HG03139 (cell line): ENCODE results near the gene QSOX1.
A peak's percentile ranks its signal among the peaks of the same experiment; 100 is the strongest.
"Not testable (repeated sequence)": the region's sequence is repeated elsewhere in the genome, so short reads cannot be mapped to it uniquely, and the experiment has no call there.

ENCODE experiments used
- ATAC-seq: cut with Tn5 transposase; IDR thresholded peaks from one replicate; pipeline ENCODE4 v1.9.1; 2021; ENCODE audit not compliant: unreplicated experiment

Gene QSOX1, protein sequence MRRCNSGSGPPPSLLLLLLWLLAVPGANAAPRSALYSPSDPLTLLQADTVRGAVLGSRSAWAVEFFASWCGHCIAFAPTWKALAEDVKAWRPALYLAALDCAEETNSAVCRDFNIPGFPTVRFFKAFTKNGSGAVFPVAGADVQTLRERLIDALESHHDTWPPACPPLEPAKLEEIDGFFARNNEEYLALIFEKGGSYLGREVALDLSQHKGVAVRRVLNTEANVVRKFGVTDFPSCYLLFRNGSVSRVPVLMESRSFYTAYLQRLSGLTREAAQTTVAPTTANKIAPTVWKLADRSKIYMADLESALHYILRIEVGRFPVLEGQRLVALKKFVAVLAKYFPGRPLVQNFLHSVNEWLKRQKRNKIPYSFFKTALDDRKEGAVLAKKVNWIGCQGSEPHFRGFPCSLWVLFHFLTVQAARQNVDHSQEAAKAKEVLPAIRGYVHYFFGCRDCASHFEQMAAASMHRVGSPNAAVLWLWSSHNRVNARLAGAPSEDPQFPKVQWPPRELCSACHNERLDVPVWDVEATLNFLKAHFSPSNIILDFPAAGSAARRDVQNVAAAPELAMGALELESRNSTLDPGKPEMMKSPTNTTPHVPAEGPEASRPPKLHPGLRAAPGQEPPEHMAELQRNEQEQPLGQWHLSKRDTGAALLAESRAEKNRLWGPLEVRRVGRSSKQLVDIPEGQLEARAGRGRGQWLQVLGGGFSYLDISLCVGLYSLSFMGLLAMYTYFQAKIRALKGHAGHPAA

GRCh38 chr1:180154325-180155181, at the start of gene QSOX1:
TSS of gene QSOX1 (plus strand) at chr1:180154869. CDS start at chr1:180154908, 39 bp downstream.
- ATAC-seq: peak; percentile 93

- no peak for ATAC-seq
Measured at GRCh38 chr1:180112091-180112490, 42.6 kb upstream of the QSOX1 start.

- ATAC-seq: no peak
Measured at GRCh38 chr1:180112984-180113647, 41.6 kb upstream of the QSOX1 start.

- no peak for ATAC-seq
Measured at GRCh38 chr1:180114396-180114945, 40.2 kb upstream of the QSOX1 start.

DNA sequence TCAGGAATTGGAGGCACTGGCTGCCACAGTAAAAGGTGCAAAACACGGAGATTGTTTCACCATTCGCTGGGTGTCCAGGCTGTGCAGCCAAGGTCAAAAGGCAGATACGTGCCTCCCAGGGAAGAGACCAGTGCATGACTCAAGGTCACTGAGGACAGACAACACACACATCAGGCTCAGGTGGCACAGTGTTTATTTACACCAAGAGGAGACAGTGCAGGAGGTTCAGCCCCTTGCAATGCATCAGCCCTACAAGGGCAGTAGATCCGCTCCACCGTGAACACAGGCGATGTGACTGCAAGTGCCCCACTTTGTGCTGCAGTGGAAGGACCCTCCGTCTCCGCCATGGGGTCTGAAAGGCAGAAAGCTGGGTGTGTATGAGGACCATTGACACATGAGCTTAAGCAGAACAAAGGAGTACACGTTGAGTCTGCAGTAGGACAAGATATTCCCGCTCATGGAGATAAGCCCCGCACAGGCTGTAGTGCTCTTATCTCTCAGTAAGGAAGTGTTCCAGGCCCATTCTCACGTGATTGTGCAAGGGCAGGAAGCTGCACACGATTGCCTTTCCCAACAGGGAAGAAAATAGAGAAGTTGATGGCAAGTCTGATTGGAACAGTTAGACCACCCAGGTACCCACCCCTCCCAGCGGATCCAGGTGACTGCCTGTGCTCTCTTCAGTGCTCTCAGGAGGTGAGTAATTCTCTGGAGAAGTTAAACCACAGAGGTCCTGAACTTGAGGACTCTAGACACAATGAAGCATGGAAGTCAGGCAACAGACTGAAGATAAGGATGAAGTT, 37.5 kb upstream of the QSOX1 start:
- no peak for ATAC-seq

DNA sequence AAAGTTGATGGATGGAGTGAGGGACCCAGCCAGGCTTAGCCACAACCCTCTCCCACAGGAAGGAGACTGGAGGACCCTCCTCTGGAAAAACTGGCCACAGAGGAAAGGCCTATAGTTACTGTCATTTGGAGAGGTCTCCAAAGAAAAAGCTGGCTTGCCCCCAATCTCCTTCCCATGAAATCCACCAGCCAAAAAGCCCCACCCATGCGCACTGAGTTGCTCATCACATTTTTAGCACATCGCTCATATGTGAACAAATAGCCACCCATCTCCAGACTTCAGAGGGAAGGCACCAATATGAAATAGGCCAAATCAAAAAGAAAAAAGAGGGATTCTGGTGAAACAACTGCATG, 36.9 kb upstream of the QSOX1 start:
- ATAC-seq: no peak

GRCh38 chr1:180119837-180120236, 34.8 kb upstream of the QSOX1 start:
- ATAC-seq: no peak

DNA sequence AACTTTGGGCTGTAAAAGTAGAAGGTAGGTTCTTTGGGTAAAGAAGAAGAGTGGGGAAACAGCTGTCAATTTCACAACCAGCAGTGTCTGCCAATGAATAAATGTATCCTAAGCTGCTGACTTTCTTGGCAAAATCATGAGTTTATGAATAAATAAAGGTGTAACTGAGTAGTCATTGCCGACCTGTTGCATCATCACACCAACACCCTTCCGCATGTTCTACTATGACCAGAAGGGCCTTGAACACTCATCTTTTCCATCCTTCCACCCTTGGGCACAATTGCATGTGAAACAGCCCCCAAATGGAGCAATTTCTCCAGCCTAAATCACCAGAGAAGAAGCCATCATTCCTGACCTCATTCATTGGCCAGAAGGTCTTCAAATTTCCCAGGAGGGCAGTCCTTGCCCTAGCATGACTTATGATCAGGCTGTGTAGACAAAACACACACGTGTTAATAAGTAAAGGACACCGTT, 31.2 kb upstream of the QSOX1 start:
- no peak for ATAC-seq

- no peak for ATAC-seq
Measured at GRCh38 chr1:180130651-180131050, 24.0 kb upstream of the QSOX1 start.

DNA sequence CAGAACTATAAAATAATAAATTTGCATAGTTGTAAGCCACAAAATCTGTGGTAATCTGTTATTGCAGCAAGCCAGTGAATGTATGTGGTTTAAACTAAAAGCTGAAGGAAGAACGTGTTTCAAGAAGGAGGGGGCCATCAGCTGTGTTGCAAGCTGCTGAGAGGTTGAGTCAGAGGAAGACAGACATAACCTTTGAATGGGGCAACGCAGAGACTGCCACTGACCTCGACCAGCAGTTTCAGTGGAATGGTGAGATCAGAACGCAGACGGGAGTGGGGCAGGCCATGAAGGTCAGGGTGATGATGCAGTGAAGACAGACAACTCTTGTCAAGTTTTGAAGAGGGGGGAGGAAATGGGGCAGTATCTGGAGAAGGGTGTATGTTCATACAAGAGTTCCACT, 23.2 kb upstream of the QSOX1 start:
- ATAC-seq: no peak

DNA sequence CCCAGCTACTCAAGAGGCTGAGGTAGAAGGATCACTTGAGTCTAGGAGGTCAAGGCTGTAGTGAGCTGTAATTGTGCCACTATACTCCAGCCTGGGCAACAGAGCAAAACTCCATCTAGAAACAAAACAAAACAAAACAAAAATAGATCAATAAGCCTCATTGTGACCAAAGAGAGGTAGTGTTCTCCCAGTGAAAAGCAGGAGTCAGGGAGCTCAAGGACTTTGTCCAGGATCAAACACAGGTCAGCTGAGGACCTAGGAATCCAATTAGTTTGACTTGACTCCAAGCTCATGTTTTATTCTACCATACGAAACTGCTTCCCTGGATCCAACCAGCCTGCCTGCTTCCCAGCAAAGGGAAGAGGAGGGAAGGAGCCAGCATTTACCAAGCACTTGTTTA, 21.5 kb upstream of the QSOX1 start:
- no peak for ATAC-seq

- ATAC-seq: not testable (repeated sequence)
Measured at GRCh38 chr1:180133688-180134087, 21.0 kb upstream of the QSOX1 start.

DNA sequence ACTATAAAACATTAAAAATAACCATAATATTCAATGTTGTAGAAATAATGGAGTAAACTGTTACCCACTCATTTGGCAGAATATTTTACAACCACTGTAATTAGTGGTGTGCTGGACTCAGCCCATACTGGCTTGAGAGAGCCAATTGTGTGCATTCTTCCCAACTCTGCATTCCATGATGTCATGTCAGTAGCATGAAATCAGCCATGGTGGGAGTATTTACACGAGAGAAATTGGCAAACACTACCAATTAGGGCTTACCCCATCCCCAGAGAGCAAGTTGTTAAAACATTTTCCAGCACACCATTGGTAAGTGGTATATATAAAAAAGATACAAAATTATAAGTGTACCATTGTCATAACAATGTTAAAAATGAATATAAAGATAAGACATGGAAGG, 19.1 kb upstream of the QSOX1 start:
- ATAC-seq: no peak

DNA sequence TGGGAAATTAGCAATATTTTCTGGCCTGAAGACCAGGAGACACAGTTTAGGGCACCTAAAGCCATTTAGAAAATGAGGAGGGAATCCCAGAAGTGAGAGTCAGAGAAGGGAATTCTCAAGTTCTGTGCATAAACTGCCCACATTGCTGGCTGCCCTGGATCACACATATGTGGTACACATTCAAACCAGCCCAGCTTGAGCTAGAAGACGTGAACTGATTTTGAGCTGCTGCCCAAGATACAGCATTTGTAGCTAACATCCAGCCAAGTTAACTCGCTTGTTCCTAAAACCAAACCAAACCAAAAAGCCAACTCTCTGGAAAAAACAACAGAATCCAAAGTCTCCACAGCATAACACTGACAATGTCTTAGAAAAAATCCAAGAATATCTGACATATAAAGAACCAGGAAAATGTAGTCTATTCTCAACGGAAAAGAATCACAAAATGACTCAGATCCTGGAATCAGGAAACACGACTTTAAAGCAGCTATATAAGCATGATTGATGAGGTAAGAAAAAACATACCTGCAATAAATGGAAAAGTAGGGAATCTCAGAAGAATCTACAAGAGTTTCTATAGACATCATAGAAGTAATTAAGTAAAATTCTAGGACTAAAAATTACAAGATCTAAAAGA, 18.2 kb upstream of the QSOX1 start:
- ATAC-seq: no peak

DNA sequence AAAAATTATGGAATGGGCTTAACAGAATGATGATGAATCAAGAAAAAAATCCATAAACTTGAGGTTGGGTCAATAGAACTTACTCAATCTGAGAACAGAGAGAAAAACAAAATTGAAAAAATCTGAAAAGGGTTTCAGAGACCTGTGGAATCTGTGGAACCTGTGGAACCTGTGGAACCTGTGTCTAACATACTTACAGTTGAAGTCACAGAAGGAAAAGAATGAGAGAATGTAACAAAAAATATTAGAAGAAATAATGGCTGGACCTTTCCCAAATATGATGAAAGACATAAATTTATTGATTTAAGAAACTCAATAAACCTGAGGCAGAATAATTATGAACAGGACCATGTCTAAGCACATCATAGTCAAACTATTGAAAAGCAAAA, 17.7 kb upstream of the QSOX1 start:
- no peak for ATAC-seq

DNA sequence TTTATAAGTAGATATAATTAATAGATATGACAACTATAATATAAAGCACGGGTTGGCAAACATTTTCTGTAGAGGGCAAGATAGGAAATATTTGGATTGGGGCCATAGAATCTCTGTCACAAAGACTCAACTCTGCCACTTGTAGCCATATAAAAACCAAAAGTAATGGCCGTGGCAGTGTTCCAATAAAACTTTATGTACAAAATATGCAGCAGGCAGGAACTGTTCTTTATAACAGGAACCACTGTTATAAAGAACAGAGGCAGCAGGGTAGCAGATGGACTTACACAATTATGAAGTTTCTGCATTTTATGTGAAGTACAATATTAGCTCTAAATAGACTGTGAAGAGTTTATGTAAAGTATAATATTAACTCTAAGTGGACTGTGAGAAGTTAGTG, 16.9 kb upstream of the QSOX1 start:
- no peak for ATAC-seq

GRCh38 chr1:180141381-180141934, 13.2 kb upstream of the QSOX1 start:
- ATAC-seq: no peak

- no peak for ATAC-seq
Measured at GRCh38 chr1:180143359-180143758, 11.3 kb upstream of the QSOX1 start.
